ENCODE results near the gene GRAMD4.

GRAMD4 gene

DNA sequence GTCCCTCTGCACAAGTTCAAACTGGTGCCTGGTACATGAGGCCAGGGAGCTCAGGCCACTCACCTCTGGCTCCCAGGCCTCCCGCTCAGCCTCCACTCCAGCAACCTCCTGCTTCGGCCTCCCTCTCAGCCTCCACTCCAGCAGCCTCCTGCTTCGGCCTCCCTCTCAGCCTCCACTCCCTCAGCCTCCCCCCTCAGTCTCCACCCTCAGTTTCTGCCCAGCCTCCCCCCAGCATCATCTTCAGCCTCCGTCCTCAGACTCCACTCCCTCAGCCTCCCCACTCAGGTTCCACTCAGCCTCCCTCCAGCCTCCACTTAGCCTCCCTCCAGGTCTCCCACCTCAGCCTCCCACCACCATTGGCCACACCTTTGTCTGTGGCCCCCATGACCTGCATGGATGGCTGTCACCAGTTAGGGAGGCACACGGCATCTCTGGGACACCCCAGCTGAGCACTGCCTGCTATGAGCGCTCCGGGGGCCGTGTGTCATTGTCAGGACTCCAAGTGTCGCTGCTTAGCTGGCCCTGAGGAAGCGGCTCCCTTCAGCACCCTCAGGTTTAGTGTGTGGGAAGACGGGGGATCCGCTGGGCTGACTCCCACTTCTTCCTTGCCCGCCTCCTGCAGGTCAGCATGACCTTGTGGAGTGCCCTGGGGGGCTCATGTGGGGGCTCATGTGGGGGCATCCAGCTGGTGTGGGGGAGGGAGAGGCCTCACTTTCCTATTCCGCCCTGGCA is 39.0 kb downstream of the GRAMD4 start:
- DNase-seq = no peak

DNA sequence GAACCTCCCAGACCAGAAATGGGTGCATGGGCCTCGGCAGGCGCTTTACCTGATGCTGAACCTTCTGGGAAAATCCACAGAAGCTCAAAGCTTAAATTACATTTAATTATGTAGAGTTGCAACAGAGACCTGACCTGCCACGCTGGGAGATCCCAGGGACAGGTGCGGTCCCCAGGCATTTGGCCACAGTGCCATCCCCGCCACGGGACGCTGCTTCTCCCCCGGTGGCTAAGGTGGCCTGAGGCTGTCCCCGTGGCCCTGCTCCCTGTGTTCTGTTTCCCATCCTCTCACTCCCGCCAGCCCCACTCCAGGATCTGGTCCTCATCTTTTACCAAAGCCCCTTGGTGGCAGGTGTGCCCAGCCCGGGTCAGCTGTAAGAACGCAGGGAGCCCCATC is 39.6 kb downstream of the GRAMD4 start:
- no peak for DNase-seq

DNA sequence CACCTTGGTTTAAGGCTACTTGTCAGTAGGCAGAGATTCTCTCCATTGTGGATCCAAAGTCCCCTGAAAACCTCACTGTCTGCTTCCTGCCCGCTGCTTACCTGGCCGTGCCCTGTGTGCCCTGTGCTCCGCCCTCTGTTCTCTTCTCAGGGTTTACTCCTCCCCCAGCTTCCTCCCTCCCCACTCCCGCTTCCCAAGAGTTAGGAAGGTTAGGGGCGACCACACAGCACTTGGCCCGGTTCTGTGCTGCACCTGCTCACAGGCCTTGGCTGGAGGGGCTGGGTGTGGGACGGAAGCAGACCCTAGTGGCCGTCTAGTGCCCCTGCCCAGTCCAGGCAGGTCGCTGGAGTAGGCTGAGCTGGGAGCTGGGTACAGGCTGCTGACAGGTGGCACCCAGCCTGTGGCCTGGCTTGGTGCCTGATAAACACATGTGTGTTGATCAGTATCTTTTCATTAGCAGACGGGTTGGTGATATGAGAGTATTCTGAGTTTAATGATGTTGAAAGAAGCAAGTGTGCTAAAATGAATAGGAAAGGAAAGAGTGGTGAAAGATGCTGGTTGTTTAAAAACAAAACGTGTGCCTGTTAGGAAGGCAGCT is 40.5 kb downstream of the GRAMD4 start:
- peak; percentile 71 for DNase-seq

DNA sequence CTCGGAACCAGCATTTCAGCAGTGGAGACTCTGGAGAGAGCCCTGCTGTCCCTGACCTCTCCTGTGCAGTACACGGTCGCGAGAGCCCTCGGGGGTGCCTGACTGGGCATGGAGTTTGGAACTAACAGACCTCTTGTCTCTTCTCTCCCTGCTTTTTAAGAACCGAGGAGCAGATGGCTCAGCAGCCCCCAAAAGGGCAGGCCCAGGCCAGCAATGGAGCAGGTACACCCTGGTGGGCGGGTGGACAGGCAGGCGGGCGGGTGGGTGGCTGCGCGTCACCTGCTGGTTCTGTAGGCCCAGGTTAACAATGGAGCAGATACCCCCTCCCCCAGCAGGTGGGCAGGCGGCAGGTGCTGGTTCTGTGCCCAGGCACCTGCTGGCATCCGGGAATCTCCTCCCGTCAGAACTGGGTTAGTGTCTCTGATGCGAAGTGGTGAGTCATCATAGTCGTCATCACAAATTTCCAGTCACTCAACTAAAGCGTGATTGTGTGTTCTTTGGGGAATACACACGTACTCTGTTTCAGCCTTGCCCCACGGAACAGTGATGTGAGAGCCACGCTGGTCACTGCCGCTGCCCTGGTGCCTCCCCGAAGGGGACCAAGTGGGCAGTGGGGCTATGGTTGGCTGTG is 41.1 kb downstream of the GRAMD4 start:
- DNase-seq = no peak

DNA sequence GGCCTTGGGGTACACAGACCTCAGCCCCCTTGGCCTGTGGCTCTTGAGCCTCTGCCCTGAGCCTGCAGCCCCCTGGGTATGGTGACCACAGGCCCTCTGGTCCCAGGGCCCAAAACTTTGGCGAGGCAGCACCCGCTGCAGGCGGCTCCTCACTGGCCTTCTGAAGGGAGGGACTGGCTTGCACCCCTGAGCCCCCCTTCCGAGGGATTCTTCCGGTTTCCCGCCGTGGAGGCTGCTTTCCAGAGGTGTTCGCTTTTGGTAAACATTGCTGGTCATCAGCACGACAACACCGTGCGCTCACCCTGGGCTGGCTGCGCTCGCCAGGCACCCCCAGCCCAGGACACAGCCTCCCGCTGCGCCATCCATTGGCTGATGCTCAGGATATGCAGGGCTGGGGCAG is 42.0 kb downstream of the GRAMD4 start:
- no peak for DNase-seq

DNA sequence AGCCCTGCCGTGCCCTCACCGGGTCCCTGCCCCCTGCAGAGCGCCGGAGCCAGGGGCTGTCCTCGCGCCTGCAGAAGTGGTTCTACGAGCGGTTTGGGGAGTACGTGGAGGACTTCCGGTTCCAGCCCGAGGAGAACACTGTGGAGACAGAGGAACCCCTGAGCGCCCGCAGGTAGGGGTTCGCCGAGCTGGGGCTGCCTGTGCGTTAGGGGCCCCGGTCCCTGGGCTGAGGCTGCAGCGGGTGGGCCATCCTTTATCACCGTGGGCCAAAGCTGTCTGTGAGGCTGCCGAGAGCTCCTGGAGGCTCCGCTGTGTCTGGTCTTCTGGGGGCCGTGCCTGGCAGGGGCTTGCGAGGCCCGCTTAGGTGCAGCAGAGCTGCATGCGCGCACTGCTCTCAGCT is 42.8 kb downstream of the GRAMD4 start:
- DNase-seq = no peak

DNA sequence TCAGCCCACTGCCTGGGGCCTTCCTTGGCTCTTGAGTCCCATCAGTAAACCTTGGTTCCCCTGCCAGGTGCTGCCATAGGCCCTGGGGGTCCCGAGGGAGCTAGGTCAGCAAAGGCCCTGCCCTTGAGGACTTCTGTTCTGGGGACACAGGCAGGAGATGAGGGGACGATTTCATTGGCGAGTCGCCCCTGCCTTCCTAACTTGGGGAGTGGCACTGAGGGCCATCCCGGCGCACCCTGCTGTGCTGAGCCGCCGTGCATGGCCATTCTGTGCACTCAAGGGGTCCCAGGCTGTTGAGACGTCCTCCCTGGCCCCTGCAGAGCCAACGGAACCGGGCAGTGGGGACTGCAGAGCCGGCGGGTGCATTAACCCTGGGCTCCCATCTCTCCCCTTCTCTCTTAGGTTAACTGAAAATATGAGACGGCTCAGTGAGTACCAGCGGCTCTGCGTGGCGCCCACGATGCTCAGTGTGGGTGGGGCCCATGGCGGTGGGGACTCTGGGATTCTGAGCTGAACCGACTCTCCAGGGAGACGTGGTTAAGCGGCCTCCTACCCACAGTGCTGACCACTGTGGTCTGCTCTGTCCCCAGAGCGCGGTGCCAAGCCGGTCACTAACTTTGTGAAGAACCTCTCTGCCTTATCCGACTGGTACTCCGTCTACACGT is 43.4 kb downstream of the GRAMD4 start:
- DNase-seq = no peak

DNA sequence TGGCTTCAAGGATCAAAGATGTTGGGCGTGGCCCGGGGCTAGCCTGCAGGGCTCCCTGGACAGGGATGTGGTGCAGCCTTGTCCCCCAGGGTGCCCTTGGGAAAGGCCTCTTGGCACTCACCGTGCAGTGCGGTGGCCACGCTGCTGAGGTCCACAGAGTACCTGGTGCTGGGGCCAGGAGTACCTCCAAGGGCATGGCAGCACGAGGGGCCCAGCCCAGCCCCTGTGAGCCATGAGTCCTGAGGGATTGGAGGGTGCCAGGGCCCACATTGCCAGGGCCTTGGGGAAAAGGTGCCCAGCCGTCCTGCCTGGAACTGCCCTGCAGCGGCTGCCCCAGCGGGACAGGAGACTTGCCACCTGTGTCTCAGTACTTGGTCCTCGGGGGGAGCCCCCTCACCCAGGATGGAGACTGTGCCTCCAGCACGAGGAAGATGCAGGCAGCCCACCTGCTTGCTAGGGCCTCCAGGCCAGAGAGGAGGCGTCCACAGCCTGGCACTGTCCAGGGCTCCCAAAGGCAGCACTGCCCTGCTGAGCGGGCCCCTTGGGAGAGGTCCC is 44.2 kb downstream of the GRAMD4 start:
- no peak for DNase-seq

DNA sequence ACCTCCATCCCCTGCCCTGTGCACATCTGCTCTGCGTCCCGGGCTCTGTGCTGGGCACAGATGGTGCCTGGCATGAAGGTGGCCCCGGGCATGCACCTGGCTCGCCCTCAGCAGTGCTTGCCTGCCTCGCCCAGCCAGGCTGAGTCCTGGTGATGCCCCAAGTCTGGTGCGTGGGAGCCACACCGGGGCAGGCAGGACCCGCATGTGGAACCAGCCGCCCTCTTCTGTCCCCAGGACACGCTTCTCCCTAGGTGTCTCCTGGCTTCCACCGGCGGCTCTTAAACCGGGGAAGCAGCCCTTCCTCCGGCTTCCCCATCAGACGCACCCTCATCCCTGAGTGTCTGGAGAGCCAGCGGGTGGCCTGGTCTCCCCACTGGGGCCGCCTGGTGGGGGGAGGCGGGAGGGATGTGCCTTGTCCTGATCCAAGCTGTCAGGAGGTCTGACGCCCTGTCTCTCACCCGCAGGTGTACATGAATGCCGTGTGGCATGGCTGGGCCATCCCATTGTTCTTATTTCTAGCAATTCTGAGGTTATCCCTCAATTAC is 45.0 kb downstream of the GRAMD4 start:
- DNase-seq = no peak

DNA sequence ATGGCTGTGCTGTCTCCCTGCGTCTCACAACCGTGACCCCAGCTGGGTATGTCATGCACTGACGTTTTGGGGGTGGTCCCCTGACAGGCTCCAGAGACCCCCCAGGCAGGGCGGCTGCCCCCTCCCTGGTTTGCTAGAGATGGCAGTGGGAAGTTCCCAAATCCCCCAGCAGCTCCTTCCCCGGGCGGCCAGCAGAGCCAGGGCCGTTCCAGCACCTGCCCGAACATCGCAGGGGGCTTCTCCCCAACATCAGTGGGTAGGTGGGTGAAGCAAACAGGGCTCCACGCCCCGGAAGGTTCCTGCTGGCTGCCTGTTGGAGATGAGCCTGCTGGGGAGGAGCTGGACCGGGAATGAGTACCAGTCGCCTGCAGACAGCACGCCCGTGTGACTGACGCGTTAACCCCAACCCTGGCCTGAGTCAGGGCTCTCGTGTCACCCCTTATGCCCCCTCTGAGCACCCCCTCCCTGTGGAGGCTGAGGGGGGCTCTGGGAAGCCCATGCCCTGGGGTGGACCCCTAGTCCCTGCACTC is 45.6 kb downstream of the GRAMD4 start:
- DNase-seq = no peak

DNA sequence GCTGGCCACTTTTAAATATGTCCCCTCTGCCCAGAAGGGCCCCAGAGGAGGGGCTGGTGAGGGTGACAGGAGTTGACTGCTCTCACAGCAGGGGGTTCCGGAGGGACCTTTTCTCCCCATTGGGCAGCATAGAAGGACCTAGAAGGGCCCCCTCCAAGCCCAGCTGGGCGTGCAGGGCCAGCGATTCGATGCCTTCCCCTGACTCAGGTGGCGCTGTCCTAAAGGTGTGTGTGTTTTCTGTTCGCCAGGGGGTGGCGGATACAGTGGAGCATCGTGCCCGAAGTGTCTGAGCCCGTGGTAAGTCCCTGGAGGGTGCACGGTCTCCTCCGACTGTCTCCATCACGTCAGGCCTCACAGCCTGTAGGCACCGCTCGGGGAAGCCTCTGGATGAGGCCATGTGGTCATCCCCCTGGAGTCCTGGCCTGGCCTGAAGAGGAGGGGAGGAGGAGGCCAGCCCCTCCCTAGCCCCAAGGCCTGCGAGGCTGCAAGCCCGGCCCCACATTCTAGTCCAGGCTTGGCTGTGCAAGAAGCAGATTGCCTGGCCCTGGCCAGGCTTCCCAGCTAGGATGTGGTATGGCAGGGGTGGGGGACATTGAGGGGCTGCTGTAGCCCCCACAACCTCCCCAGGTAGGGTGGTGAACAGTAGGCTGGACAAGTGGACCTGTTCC is 46.5 kb downstream of the GRAMD4 start:
- no peak for DNase-seq

DNA sequence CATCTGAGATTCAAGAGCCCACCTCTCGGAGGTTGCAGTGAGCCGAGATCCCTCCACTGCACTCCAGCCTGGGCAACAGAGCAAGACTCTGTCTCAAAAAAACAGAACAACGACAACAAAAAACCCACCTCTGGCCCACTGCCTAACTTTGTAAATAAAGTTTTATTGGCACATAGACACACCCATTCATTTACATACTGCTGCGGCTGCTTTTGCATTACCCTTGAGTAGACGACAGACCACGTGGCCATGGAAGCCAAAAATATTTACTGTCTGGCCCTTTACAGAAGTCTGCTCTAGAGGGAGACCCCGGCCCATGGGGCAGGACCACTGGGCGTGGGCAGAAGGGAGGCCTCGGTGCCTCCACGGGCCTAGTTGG is 47.0 kb downstream of the GRAMD4 start:
- no peak for DNase-seq

DNA sequence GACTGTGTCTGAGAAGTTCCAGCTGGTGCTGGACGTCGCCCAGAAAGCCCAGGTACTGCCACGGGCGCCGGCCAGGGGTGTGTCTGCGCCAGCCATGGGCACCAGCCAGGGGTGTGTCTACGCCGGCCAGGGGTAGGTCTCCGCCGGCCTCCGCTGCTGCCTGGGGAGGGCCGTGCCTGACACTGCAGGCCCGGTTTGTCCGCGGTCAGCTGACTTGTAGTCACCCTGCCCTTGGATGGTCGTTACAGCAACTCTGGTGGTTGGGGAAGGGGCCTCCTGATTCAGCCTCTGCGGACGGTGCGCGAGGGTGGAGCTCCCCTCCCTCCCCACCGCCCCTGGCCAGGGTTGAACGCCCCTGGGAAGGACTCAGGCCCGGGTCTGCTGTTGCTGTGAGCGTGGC is 47.9 kb downstream of the GRAMD4 start:
- DNase-seq = no peak

DNA sequence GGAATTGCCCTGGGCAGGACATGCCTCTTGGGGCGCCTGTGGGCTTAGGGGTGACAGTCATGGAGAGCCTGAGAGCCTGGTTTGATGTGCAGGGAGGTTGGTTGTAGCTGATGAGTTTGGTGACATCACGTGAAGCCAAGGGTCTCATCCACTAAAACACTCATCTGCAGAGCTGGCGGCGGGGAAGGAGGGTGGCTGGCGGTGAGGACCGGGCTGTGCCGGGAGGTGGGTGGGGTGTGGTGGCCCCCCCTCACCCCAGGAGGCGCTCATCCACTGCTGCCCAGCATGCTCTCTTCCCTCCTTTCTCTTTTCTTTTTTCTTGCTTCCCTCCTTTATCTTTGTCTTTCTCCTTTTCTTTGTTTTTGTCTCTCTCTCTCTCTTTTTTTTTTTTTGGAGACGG is 49.0 kb downstream of the GRAMD4 start:
- DNase-seq = no peak

DNA sequence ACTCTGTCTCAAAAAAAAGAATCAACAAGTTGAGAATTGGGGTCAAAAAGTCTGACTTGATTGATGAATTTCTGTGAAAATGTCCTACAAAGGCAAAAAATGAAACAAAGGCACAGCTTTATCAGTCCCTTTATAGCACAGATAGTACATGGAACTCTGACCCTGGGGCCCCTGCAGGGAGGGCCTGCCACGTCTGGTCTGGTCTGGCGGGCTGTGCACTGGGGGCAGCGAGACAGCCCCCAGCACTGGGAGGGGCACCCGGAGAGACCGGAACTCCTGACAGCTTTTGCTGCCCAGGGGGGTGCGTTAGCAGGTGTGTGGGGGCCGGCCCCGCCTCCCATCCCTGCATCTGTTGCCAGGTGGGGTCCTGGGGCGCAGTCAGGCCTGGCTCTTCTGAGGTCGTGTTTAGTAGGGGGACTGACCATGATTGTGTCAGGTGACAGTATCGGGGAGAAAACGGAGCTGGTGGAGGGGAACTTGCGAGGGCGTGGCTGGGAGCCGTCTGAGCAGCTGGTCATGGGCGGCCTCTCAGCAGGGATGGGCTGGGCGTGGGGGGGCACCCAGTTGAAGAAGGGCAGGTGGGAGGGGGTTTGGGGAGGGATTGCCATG is 51.7 kb downstream of the GRAMD4 start:
- DNase-seq = peak; percentile 41

DNA sequence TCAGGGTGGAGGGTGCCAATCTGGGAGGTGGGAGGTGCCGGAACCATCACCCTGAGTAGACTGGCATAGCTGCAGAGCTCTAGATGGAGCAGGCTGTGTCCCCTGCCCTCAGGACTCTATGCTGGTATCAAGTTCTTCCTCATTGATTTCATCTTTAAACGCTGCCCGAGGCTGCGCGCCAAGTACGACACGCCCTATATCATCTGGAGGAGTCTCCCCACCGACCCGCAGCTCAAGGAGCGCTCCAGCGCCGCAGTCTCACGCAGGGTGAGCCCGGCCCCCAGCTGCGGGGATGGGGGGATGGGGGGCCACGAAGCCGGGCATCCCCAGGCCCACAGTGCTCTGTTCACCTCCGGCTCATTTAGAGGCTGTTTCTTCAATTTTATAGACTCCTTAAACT is 52.5 kb downstream of the GRAMD4 start:
- DNase-seq = peak; percentile 85

DNA sequence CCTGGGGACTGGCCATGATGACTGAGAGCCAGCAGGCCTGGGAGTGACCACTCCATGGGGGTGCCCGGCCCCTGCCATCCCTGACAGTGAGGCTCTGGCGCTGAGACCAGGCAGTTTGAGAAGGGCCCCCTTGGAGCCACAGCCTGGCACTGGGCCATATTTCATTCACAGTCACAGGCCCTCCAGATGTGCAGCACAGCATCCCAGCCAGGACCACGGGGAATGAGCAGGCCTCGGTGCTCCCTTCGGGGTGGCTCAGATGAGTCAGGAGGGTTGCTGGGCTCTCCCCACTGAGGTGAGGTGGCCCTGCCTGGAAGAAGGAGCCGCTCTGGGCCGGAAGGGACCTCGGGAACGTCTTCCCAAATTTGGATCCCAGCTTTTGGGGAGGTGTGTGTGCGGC is 53.0 kb downstream of the GRAMD4 start:
- DNase-seq = peak; percentile 52

DNA sequence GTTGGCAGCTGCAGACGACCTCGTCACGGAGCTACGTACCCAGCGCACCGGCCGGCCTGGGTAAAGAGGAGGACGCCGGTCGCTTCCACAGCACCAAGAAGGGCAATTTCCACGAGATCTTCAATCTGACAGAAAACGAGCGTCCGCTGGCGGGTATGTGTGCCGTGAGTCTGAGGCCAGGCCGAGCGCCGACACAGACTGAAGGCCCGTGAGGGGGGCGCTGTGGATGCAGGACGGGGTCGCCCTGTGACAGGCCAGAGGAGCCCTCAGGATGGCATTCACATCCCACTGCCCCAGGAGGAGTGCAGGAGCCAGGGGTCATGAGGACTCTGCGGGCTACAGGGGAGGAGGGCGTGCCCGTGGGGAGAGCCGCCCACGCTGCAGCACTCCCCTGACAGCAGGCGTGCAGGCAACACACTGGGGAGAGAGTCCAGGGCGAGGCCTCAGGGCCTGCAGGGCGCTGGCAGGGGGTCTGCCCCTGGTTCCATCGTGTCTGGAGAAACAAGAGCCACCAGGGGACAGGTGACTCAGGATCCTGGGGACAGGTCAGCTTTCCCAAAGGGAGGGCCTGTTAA is 53.6 kb downstream of the GRAMD4 start:
- no peak for DNase-seq

DNA sequence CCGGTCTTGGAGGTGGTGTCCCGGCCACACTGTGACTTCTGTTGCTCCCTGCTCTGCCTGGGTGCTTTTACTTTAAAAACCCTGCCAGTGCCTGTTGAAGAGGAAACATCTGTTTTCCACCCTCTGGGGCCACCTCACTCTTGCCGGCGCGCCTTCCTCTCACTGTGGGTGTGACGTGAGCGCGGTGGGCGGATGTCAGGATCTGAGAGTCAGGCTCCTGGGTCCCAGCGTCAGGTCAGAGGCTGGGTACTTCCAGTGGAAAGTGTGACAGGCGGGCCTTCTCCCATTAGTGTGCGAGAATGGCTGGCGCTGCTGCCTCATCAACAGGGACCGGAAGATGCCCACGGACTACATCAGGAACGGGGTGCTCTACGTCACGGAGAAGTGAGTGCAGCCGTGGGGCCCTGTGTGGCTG is 54.2 kb downstream of the GRAMD4 start:
- peak; percentile 87 for DNase-seq

DNA sequence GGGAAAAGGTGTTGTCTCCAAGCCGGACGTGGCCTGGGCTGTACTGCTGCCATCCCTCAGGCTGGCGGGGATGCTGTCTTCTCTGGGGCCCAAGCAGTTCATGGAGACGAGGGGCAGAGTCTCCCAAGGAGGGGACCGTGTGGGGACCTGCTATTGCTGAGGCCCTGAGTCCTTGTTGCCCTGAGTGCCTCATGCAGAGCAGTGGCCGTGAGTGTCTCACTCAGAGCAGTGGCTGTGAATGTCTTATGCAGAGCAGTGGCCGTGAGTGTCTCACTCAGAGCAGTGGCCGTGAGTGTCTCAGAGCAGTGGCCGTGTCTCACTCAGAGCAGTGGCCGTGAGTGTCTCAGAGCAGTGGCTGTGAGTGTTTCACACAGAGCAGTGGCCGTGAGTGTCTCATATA is 54.7 kb downstream of the GRAMD4 start:
- DNase-seq = no peak

DNA sequence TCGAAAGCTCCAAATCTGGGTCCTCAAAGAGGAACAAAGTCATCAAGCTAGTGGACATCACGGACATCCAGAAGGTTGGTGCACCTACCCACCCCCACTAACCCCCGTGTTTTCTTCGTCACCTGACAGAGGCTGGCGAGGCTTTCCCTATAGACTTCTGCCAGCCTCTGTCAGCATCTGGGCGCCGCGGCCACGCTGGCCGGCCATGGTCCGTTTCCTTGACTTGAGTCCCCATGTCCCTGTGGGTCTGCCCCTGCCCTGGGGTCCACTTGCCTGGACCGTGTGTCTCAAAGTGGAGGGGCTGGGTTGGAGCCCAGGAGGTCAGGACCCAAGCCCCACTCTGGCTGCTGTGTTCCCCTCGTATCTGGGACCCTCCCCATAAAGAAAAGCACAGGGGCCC is 55.3 kb downstream of the GRAMD4 start:
- no peak for DNase-seq

DNA sequence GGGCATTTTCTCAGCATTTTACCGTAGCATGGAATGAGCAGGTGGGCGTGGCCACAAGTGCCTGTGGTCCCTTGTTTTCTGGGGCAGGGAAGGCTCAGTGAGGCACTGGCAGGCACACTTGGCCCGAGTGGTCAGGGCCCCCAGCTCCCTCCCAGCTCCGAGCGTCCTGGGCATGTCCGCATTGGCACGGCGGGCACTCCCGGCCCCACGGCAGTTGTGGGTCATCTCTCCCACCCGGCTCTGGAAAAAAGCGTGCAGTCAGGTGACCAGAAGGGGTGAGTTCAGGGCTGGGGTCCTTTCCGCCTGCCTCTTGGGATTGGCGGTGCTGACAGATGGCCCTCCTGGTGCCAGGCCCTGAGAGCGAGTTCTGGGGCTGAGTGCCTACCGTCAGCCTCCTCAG is 55.8 kb downstream of the GRAMD4 start:
- DNase-seq = no peak
